Lung (tissue), 12 donors: Measurements from ENCODE around the gene OXCT1. TPM values are rescaled to one million over a fixed set of nuclear protein-coding genes. Genes with fewer than 3 reads are reported as not detected.
"Not testable (repeated sequence)": the region's sequence is repeated elsewhere in the genome, so short reads cannot be mapped to it uniquely, and the experiment has no call there.

Experiments used
- ATAC-seq: fragments of 200-7000 bp; cut with Tn5 transposase; one replicate; pipeline ENCODE4 v1.9.1; 2020; ENCODE audit warnings: moderate number of reproducible peaks; ENCODE audit not compliant: insufficient read depth, low FRiP score
- DNase-seq, 3 donors: peaks; one replicate each; pipeline ENCODE4 v3.0.0-alpha.2; 2013 to 2017
- H3K27ac ChIP-seq, 2 donors: one replicate each; pipeline ENCODE4 v1.5.1; 2013; ENCODE audit warnings: mild to moderate bottlenecking in 2 of 2, moderate library complexity in 2 of 2, control low read depth in 1 of 2, inconsistent platforms in 1 of 2, low read depth in 1 of 2, low read length in 1 of 2
- H3K27me3 ChIP-seq, 3 donors: one replicate each; pipeline ENCODE4 v1.5.1; 2013; ENCODE audit warnings: low read length in 2 of 3; ENCODE audit not compliant: control insufficient read depth in 3 of 3, insufficient read depth in 3 of 3
- H3K36me3 ChIP-seq, 4 donors: one replicate each; pipeline ENCODE4 v1.5.1; 2013; ENCODE audit warnings: low read length in 4 of 4, mild to moderate bottlenecking in 1 of 4, moderate library complexity in 1 of 4; ENCODE audit not compliant: control insufficient read depth in 4 of 4, insufficient read depth in 4 of 4
- H3K4me1 ChIP-seq, 5 donors: one replicate each; pipeline ENCODE4 v1.5.1; 2013; ENCODE audit warnings: low read length in 5 of 5, mild to moderate bottlenecking in 2 of 5, moderate library complexity in 1 of 5; ENCODE audit not compliant: control insufficient read depth in 5 of 5, insufficient read depth in 5 of 5
- H3K4me3 ChIP-seq: one replicate; pipeline ENCODE4 v1.5.1; 2013; ENCODE audit warnings: mild to moderate bottlenecking, control low read depth, moderate library complexity
- H3K9ac ChIP-seq, 2 donors: one replicate each; pipeline ENCODE4 v1.5.1; 2013; ENCODE audit warnings: low read length in 2 of 2, control low read depth in 1 of 2; ENCODE audit not compliant: insufficient read depth in 1 of 2
- H3K9me3 ChIP-seq, 4 donors: one replicate each; pipeline ENCODE4 v1.5.1; 2013; ENCODE audit warnings: low read length in 3 of 4, mild to moderate bottlenecking in 1 of 4, moderate library complexity in 1 of 4; ENCODE audit not compliant: control insufficient read depth in 4 of 4, insufficient read depth in 3 of 4
- CTCF ChIP-seq: IDR thresholded peaks from 2 replicates; pipeline ENCODE4 v1.5.1; 2012; ENCODE audit warnings: mild to moderate bottlenecking; ENCODE audit errors: control extremely low read depth, extremely low read depth
- WGBS, 2 donors: extraction: QIAGEN DNeasy Blood & Tissue Kit; methylation state at CpG; one replicate each; pipeline ENCODE4 v1.1.7; 2013; 5-methylcytosine and 5-hydroxymethylcytosine counted together
- polyA plus RNA-seq, 2 donors: library from polyadenylated mRNA; stranded (reverse); fragments of 200-250 nt; gene quantifications; one replicate each; pipeline ENCODE4 v1.2.1, GENCODE V29; 2013
- total RNA-seq, 2 donors: library from RNA; depleted of rRNA in 1 of 2; stranded (reverse); fragments of >200 nt in 1 of 2; gene quantifications; one replicate each; pipeline ENCODE4 v1.2.1, GENCODE V29; 2014 to 2021
- donor health status: control.
- donor health status: control.
- donor health status: Bipolar disorder and iron deficiency.
- donor health status: healthy.
- donor health status: DM: yes; HTN: yes; CAD: no.

OXCT1 gene
- total and polyA plus RNA-seq, 4 donors: 6.7 to 17.3 (median 12.7) TPM

GRCh38 chr5:41815261-41815660 lies 55.0 kb downstream of the OXCT1 start:
- DNase-seq: no peak
- H3K4me1 ChIP-seq: peaks cover 0 to 5% (median 2%) of the 10 kb centered on the region in 5 donors

GRCh38 chr5:41814306-41814705 lies 55.9 kb downstream of the OXCT1 start:
- H3K4me3 ChIP-seq: not testable (repeated sequence)

More at GRCh38 chr5:41815261-41815660, 55.0 kb downstream of the OXCT1 start:
- Histone ChIP-seq H3K4me3 (no peak overlapping the region), H3K27me3 (no peaks in the 10 kb centered on the region), H3K27ac (no peak overlapping the region), H3K9me3 (no peaks in the 10 kb centered on the region), H3K9ac (no peak overlapping the region), H3K36me3 (no peaks in the 10 kb centered on the region)
- TF ChIP-seq CTCF: no peak
- ATAC-seq: no peak

GRCh38 chr5:41812156-41812555 lies 58.1 kb downstream of the OXCT1 start:
- no peak overlapping the region for H3K4me3 ChIP-seq
- no peaks in the 10 kb centered on the region for H3K9me3 ChIP-seq
- H3K27me3 ChIP-seq: no peaks in the 10 kb centered on the region
- peaks cover 0 to 17% (median 2%) of the 10 kb centered on the region in 5 donors for H3K4me1 ChIP-seq
- 79 to 84% methylated on average over 4 of the region's 4 CpGs for WGBS, 2 donors
- no peak for ATAC-seq
- no peak overlapping the region for H3K9ac ChIP-seq
- no peak for TF ChIP-seq CTCF
- no peak overlapping the region for H3K27ac ChIP-seq
- no peak for DNase-seq
- peaks cover 0 to 2% (median 0%) of the 10 kb centered on the region in 4 donors for H3K36me3 ChIP-seq

More at GRCh38 chr5:41814306-41814705, 55.9 kb downstream of the OXCT1 start:
- not testable (repeated sequence) for H3K9ac ChIP-seq, H3K27me3 ChIP-seq, H3K27ac ChIP-seq, H3K36me3 ChIP-seq, DNase-seq, H3K9me3 ChIP-seq, ATAC-seq
- H3K4me1 ChIP-seq: peaks cover 0 to 14% (median 2%) of the 10 kb centered on the region in 5 donors
- WGBS, 2 donors: 97 to 98% methylated on average over 2 of the region's 4 CpGs

GRCh38 chr5:41809128-41809527 lies 61.1 kb downstream of the OXCT1 start:
- peak in 1 of 3 donors; percentile 19 for DNase-seq
- Histone ChIP-seq H3K27ac (no peak overlapping the region), H3K9me3 (no peaks in the 10 kb centered on the region), H3K27me3 (no peaks in the 10 kb centered on the region), H3K4me3 (no peak overlapping the region), H3K36me3 (peaks cover 0 to 7% (median 3%) of the 10 kb centered on the region in 4 donors), H3K4me1 (peaks cover 0 to 15% (median 2%) of the 10 kb centered on the region in 5 donors), H3K9ac (no peak overlapping the region)
- no peak for ATAC-seq
- TF ChIP-seq CTCF: no peak
- WGBS, 2 donors: 77 to 80% methylated on average over 1 of the region's 1 CpG
